HL-60/S4 treated with retinoic acid at 250 ng/mL for 4 days and 3 days (cell line): ENCODE measurements around the gene CD248.
"Not testable (repeated sequence)": the region's sequence is repeated elsewhere in the genome, so short reads cannot be mapped to it uniquely, and the experiment has no call there.

Experiments
- in situ Hi-C: fragments of 300-500 bp; cut with MboI; formaldehyde crosslinking; loops from 2 replicates; pipeline ENCODE4 v1.7.0; 2022; ENCODE audit warnings: low sequenced_read_pairs

The CD248 gene

GRCh38 chr11:66313321-66314185, 3.3 kb downstream of the CD248 start:
- in situ Hi-C loops, result no loop called here

- in situ Hi-C loops, result no loop called here
These were observed 4.1 kb downstream of the CD248 start for GRCh38 chr11:66312549-66313320.

GRCh38 chr11:66311965-66312548, 4.8 kb downstream of the CD248 start:
- in situ Hi-C loops, result no loop called here

- in situ Hi-C loops, result no loop called here
These were observed 5.3 kb downstream of the CD248 start for GRCh38 chr11:66311470-66311964.

GRCh38 chr11:66310803-66311440, 5.9 kb downstream of the CD248 start:
- in situ Hi-C loops, result not testable (repeated sequence)

GRCh38 chr11:66310324-66310723, 6.5 kb downstream of the CD248 start:
- in situ Hi-C loops, result no loop called here

GRCh38 chr11:66309475-66309874, 7.4 kb downstream of the CD248 start:
- in situ Hi-C loops, result no loop called here

GRCh38 chr11:66302656-66303055, 14.2 kb downstream of the CD248 start:
- in situ Hi-C loops, result no loop called here

GRCh38 chr11:66299186-66299585, 17.7 kb downstream of the CD248 start:
- in situ Hi-C loops, result no loop called here

- in situ Hi-C loops, result no loop called here
These were observed 19.2 kb downstream of the CD248 start for GRCh38 chr11:66297610-66298009.

- in situ Hi-C loops, result no loop called here
These were observed 21.9 kb downstream of the CD248 start for GRCh38 chr11:66294626-66295620.

GRCh38 chr11:66293777-66294625, 22.8 kb downstream of the CD248 start:
- in situ Hi-C loops, result no loop called here

- in situ Hi-C loops, result no loop called here
These were observed 23.5 kb downstream of the CD248 start for GRCh38 chr11:66293352-66293751.

GRCh38 chr11:66292543-66293332, 24.1 kb downstream of the CD248 start:
- in situ Hi-C loops, result no loop called here

GRCh38 chr11:66291706-66292542, 24.9 kb downstream of the CD248 start, which contains the start of gene TMEM151A:
TSS of gene TMEM151A (plus strand) at chr11:66291894. CDS start at chr11:66292014, 120 bp downstream.
- in situ Hi-C loops, result no loop called here

- in situ Hi-C loops, result no loop called here
These were observed 25.5 kb downstream of the CD248 start for GRCh38 chr11:66291303-66291705.

GRCh38 chr11:66290330-66290621, 26.6 kb downstream of the CD248 start:
- in situ Hi-C loops, result no loop called here
